Measurements from ENCODE around the gene KIAA0319L. TPM values are rescaled to one million over a fixed set of nuclear protein-coding genes. Genes with fewer than 3 reads are reported as not detected.

KIAA0319L gene
- total RNA-seq, 1 donor from 2014 or later, result 69.2 TPM

DNA sequence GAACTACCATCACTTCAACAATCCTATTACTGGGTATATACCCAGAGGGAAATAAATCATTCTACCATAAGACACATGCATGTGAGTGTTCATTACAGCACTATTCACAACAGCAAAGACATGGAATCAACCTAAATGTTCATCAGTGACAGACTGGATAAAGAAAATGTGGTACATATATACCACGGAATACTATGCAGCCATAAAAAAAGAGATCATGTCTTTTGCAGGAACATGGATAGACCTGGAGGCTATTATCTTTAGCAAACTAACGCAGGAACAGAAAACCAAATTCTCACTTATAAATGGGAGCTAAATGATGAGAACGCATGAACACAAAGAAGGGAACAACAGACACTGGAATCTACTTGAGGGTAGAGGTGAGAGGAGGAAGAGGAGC, 39.0 kb downstream of the KIAA0319L start:
- H3K9me3 Mint-ChIP-seq (ENCODE audit: unreplicated experiment), result no peaks in the 10 kb centered on the region
- no peak for DNase-seq (ENCODE audit: low spot score)
- no peak overlapping the region for H3K27ac Mint-ChIP-seq (ENCODE audit: unreplicated experiment)
- TF ChIP-seq, protein P1, sequence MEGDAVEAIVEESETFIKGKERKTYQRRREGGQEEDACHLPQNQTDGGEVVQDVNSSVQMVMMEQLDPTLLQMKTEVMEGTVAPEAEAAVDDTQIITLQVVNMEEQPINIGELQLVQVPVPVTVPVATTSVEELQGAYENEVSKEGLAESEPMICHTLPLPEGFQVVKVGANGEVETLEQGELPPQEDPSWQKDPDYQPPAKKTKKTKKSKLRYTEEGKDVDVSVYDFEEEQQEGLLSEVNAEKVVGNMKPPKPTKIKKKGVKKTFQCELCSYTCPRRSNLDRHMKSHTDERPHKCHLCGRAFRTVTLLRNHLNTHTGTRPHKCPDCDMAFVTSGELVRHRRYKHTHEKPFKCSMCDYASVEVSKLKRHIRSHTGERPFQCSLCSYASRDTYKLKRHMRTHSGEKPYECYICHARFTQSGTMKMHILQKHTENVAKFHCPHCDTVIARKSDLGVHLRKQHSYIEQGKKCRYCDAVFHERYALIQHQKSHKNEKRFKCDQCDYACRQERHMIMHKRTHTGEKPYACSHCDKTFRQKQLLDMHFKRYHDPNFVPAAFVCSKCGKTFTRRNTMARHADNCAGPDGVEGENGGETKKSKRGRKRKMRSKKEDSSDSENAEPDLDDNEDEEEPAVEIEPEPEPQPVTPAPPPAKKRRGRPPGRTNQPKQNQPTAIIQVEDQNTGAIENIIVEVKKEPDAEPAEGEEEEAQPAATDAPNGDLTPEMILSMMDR (IDR thresholded peaks at IDR 0.05; ENCODE audit: unreplicated experiment), result no peak
- no peaks in the 10 kb centered on the region for H3K4me1 Mint-ChIP-seq (ENCODE audit: unreplicated experiment)
- H3K4me3 Mint-ChIP-seq (ENCODE audit: unreplicated experiment), result no peak overlapping the region
- H3K36me3 Mint-ChIP-seq (ENCODE audit: low read depth, unreplicated experiment), result peaks cover 11% of the 10 kb centered on the region
- H3K27me3 Mint-ChIP-seq (ENCODE audit: unreplicated experiment), result no peaks in the 10 kb centered on the region

DNA sequence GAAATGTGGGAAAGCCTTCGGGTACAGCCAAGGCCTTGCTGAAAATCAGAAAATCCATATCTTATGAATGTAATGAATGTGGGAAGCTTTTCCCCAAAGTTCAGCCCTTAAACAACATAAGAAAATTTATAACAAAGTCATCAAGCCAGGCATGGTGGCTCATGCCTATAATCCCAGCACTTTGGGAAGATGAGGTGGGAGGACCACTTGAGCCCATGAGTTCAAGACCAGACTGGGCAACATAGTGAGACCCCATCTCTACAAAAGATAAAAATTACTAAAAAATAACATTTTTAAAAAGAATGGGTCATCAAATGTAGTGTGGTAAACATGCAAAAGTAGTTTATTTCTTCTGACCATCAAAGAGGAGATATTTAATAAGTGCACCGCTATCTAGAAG, 45.9 kb downstream of the KIAA0319L start:
- peaks cover 16% of the 10 kb centered on the region for H3K4me1 Mint-ChIP-seq (ENCODE audit: unreplicated experiment)

DNA sequence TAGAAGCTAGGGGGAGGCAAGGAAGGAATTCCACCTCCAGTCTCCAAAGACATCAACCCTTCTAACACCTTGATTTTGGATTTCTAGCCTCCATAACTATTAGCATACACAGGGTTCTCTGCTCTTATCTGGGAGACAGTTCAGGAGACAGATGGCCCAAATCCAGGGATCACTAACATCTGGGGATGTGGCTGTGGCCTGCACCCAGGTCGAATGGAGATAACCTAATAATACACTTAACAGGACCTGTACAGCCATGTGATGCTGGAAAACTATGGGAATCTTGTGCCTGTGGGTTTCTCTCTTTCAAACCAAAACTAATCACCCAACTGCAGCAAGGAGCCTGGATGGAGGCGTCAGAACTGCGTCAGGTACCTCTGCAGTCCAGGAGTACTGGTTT, 47.6 kb downstream of the KIAA0319L start:
- no peak overlapping the region for H3K4me3 Mint-ChIP-seq (ENCODE audit: unreplicated experiment)
- DNase-seq (ENCODE audit: low spot score), result no peak
- H3K27me3 Mint-ChIP-seq (ENCODE audit: unreplicated experiment), result no peaks in the 10 kb centered on the region
- H3K27ac Mint-ChIP-seq (ENCODE audit: unreplicated experiment), result no peak overlapping the region
- H3K9me3 Mint-ChIP-seq (ENCODE audit: unreplicated experiment), result no peaks in the 10 kb centered on the region
- H3K36me3 Mint-ChIP-seq (ENCODE audit: low read depth, unreplicated experiment), result peaks cover 6% of the 10 kb centered on the region
- H3K4me1 Mint-ChIP-seq (ENCODE audit: unreplicated experiment), result peaks cover 16% of the 10 kb centered on the region
- TF ChIP-seq, protein P1 (IDR thresholded peaks at IDR 0.05; ENCODE audit: unreplicated experiment), result no peak

More for the DNA sequence above, 45.9 kb downstream of the KIAA0319L start:
- H3K27ac Mint-ChIP-seq (ENCODE audit: unreplicated experiment), result no peak overlapping the region
- peaks cover 5% of the 10 kb centered on the region for H3K36me3 Mint-ChIP-seq (ENCODE audit: low read depth, unreplicated experiment)
- TF ChIP-seq, protein P1 (IDR thresholded peaks at IDR 0.05; ENCODE audit: unreplicated experiment), result no peak
- no peak for DNase-seq (ENCODE audit: low spot score)
- H3K4me3 Mint-ChIP-seq (ENCODE audit: unreplicated experiment), result no peak overlapping the region
- no peaks in the 10 kb centered on the region for H3K27me3 Mint-ChIP-seq (ENCODE audit: unreplicated experiment)
- H3K9me3 Mint-ChIP-seq (ENCODE audit: unreplicated experiment), result no peaks in the 10 kb centered on the region

DNA sequence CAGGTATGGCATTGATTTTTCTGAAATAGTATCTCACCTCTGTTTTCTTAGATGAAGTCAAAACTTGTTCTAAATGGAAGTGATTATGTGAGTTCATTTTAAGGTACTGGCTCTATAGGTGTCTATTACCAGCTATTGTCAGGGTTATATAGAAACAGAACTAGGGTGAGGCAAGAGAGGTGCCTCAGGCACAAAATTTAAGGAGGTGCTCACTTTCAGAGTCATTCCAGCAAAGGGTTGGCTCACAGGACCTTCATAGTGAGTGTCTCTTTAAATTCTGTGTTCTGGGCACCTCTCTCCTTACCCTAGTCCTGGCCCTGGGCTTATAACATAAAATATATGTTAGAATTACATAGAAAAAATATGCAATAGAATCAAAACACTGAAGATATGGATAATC, 49.3 kb downstream of the KIAA0319L start:
- TF ChIP-seq, protein P1 (IDR thresholded peaks at IDR 0.05; ENCODE audit: unreplicated experiment), result no peak
- Mint-ChIP-seq H3K4me1 (ENCODE audit: unreplicated experiment) (peaks cover 16% of the 10 kb centered on the region), H3K9me3 (ENCODE audit: unreplicated experiment) (no peaks in the 10 kb centered on the region), H3K4me3 (ENCODE audit: unreplicated experiment) (no peak overlapping the region), H3K36me3 (ENCODE audit: low read depth, unreplicated experiment) (peaks cover 6% of the 10 kb centered on the region), H3K27ac (ENCODE audit: unreplicated experiment) (no peak overlapping the region), H3K27me3 (ENCODE audit: unreplicated experiment) (no peaks in the 10 kb centered on the region)
- DNase-seq (ENCODE audit: low spot score), result no peak

DNA sequence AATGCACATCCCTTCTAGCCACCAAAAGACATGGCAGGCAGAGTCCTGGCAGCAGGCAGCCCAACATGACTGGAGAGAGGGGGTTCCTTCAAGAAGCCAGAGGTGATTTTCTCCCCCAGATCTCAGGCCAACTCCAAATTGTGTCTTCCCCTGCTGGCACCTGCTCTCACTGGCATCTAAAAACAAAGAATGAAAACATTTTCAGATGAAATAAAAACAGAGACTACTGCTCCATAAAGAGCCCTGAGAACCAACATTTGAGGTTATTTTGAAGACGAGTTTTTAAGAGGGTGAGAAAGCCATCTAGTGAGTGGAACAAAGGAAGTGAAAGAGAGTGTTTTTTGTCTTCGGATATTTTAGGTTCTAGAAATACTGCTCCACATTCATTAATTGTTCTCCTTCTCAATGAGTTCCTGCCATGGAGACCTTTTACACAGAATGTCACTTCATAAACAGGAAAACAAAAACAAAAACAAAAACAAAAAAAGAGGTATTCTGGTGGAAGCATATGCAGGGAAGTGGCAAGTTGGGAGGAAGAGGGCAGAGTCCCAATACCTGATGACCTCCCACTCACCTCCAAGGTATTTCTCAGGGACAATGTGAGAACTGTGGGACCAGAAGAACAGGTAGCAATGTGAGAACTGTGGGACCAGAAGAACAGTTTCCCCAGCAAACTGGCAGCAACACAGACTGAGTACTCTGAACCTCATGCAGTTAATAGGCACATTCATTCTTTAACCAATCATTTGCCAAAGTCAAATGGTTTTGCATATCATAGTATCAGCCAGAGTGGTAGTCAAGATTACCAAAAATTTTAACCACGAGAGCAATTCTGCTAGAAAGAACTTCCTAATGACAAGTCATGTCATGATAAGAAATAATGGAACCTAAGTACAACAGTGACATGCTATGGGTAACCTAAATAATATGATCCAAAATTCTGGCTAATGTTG, 50.0 kb downstream of the KIAA0319L start:
- H3K4me1 Mint-ChIP-seq (ENCODE audit: unreplicated experiment), result peaks cover 16% of the 10 kb centered on the region
- TF ChIP-seq, protein P1 (IDR thresholded peaks at IDR 0.05; ENCODE audit: unreplicated experiment), result no peak
- no peak overlapping the region for H3K4me3 Mint-ChIP-seq (ENCODE audit: unreplicated experiment)
- peaks cover 10% of the 10 kb centered on the region for H3K36me3 Mint-ChIP-seq (ENCODE audit: low read depth, unreplicated experiment)
- H3K9me3 Mint-ChIP-seq (ENCODE audit: unreplicated experiment), result no peaks in the 10 kb centered on the region
- no peaks in the 10 kb centered on the region for H3K27me3 Mint-ChIP-seq (ENCODE audit: unreplicated experiment)
- no peak for DNase-seq (ENCODE audit: low spot score)
- peak overlapping the region; percentile 23 for H3K27ac Mint-ChIP-seq (ENCODE audit: unreplicated experiment)
